GM12801 (cell line): ENCODE results near the gene NPTX2.

ENCODE experiments used
- CTCF ChIP-seq: IDR thresholded peaks from one replicate; pipeline ENCODE4 v1.5.1; 2011; ENCODE audit warnings: control low read depth; ENCODE audit not compliant: insufficient read length; ENCODE audit errors: extremely low read depth

The NPTX2 gene

GRCh38 chr7:98575878-98576277 is 41.2 kb upstream of the NPTX2 start:
- TF ChIP-seq CTCF = no peak

- TF ChIP-seq CTCF = no peak
These were observed 32.3 kb upstream of the NPTX2 start for GRCh38 chr7:98584830-98585229.

- TF ChIP-seq CTCF = no peak
These were observed 25.2 kb upstream of the NPTX2 start for GRCh38 chr7:98591926-98592325.

- TF ChIP-seq CTCF = no peak
These were observed 22.7 kb upstream of the NPTX2 start for GRCh38 chr7:98594348-98594747.

GRCh38 chr7:98594787-98595186 is 22.3 kb upstream of the NPTX2 start:
- TF ChIP-seq CTCF = no peak

- TF ChIP-seq CTCF = no peak
These were observed 18.1 kb upstream of the NPTX2 start for GRCh38 chr7:98598846-98599615.

- no peak for TF ChIP-seq CTCF
These were observed 17.2 kb upstream of the NPTX2 start for GRCh38 chr7:98599886-98600285.
